PC-3 (cell line): ENCODE results near the gene UGT1A4. TPM values are rescaled to one million over a fixed set of nuclear protein-coding genes. Genes with fewer than 3 reads are reported as not detected.

ENCODE experiments used
- ATAC-seq: fragments of 200-7000 bp; cut with Tn5 transposase; 2 replicates; pipeline ENCODE4 v1.9.1; 2020; ENCODE audit warnings: mild to moderate bottlenecking, moderate library complexity
- BruUV-seq: library from RNA; stranded (reverse); fragments of 400-500 nt; replicated peaks from 2 replicates; lab custom pipeline; 2021; lab: Mats Ljungman, UMichigan
- CTCF ChIA-PET: fragments of 300-600 bp; sonication (Branson Sonifier 250); formaldehyde crosslinking; loops from one replicate; lab custom pipeline; 2022; ENCODE audit warnings: antibody characterized with exemption; lab: Charles Lee
- POLR2A ChIA-PET: fragments of 300-600 bp; sonication (Branson Sonifier 250); formaldehyde crosslinking; loops from one replicate; lab custom pipeline; 2022; ENCODE audit warnings: antibody characterized with exemption; ENCODE audit not compliant: unreplicated experiment; lab: Charles Lee
- DNase-seq: peaks from one replicate; pipeline ENCODE4 v3.0.0-alpha.2; 2015
- H2AFZ ChIP-seq: fragments of 300-600 bp; sonication (generic); 2 replicates; pipeline ENCODE4 v1.6.0; 2016; ENCODE audit warnings: antibody characterized with exemption, low read length
- H3F3A ChIP-seq: fragments of 300-600 bp; sonication (generic); one replicate; pipeline ENCODE4 v1.6.0; 2017; ENCODE audit warnings: antibody characterized with exemption, low read length, control low read depth, mild to moderate bottlenecking; ENCODE audit not compliant: unreplicated experiment
- H3K27ac ChIP-seq: fragments of 300-600 bp; sonication (generic); 2 replicates; pipeline ENCODE4 v1.5.1; 2016; ENCODE audit warnings: mild to moderate bottlenecking, low read length
- H3K27me3 ChIP-seq: fragments of 300-600 bp; sonication (generic); 2 replicates; pipeline ENCODE4 v1.6.1; 2016; ENCODE audit warnings: low read length, mixed read lengths
- H3K36me3 ChIP-seq: fragments of 300-600 bp; sonication (generic); 2 replicates; pipeline ENCODE4 v1.6.1; 2016; ENCODE audit warnings: low read depth, mixed run types, low read length, mixed read lengths
- H3K4me1 ChIP-seq: fragments of 300-600 bp; sonication (generic); 2 replicates; pipeline ENCODE4 v1.5.1; 2016; ENCODE audit warnings: low read length; ENCODE audit not compliant: insufficient read depth
- H3K4me2 ChIP-seq: fragments of 300-600 bp; sonication (generic); 2 replicates; pipeline ENCODE4 v1.6.0; 2016; ENCODE audit warnings: low read length
- H3K4me3 ChIP-seq: fragments of 300-600 bp; sonication (generic); 2 replicates; pipeline ENCODE4 v1.5.1; 2016; ENCODE audit warnings: mild to moderate bottlenecking, low read length, mixed read lengths
- H3K79me2 ChIP-seq: fragments of 300-600 bp; sonication (generic); 2 replicates; pipeline ENCODE4 v1.6.1; 2017; ENCODE audit warnings: low read length, mixed read lengths
- H3K9ac ChIP-seq: fragments of 300-600 bp; sonication (generic); 2 replicates; pipeline ENCODE4 v1.6.0; 2016; ENCODE audit warnings: mild to moderate bottlenecking, low read length
- H3K9me2 ChIP-seq: fragments of 300-600 bp; sonication (generic); replicated peaks from 2 replicates; pipeline ENCODE4 v1.6.1; 2016; ENCODE audit warnings: mixed run types, low read length, mixed read lengths
- H3K9me3 ChIP-seq: fragments of 300-600 bp; sonication (generic); 2 replicates; pipeline ENCODE4 v1.6.1; 2016; ENCODE audit warnings: low read length, mixed read lengths
- H4K20me1 ChIP-seq: fragments of 300-600 bp; sonication (generic); 2 replicates; pipeline ENCODE4 v1.6.1; 2016; ENCODE audit warnings: low read length, mixed read lengths
- CTCF ChIP-seq: fragments of 300-600 bp; sonication (generic); conservative IDR thresholded peaks from 2 replicates; pipeline ENCODE4 v1.5.1; 2017; ENCODE audit warnings: antibody characterized with exemption, low read depth, mild to moderate bottlenecking, low read length
- EZH2 ChIP-seq: fragments of 300-600 bp; sonication (generic); IDR thresholded peaks from one replicate; pipeline ENCODE4 v1.6.1; 2017; ENCODE audit warnings: antibody characterized with exemption, mild to moderate bottlenecking, low read length; ENCODE audit not compliant: unreplicated experiment
- EZH2phosphoT487 ChIP-seq: fragments of 300-600 bp; sonication (generic); IDR thresholded peaks from 2 replicates; pipeline ENCODE4 v1.6.1; 2018; ENCODE audit warnings: mild to moderate bottlenecking, antibody characterized with exemption, low read length, borderline replicate concordance
- intact Hi-C: fragments of 100-400 bp; cut with micrococcal nuclease; formaldehyde crosslinking; loops from 2 replicates; pipeline ENCODE4 v1.9.0; 2023
- total RNA-seq: library from RNA; depleted of rRNA; stranded (reverse); fragments of >200 nt; gene quantifications from 2 replicates; pipeline ENCODE4 v1.2.3, GENCODE V29; 2014

Gene UGT1A4
- total RNA-seq, 1 experiment from 2014 or later: not detected

- POLR2A ChIA-PET: no interaction called here
- Histone ChIP-seq H2AFZ (no peak overlapping the region), H3K4me3 (no peak overlapping the region), H3F3A (no peaks in the 10 kb centered on the region), H3K9ac (no peak overlapping the region), H3K9me2 (no peaks in the 10 kb centered on the region), H3K36me3 (no peaks in the 10 kb centered on the region), H3K79me2 (no peaks in the 10 kb centered on the region), H4K20me1 (no peaks in the 10 kb centered on the region), H3K9me3 (no peaks in the 10 kb centered on the region), H3K27ac (no peak overlapping the region), H3K4me1 (no peaks in the 10 kb centered on the region), H3K4me2 (no peak overlapping the region), H3K27me3 (no peaks in the 10 kb centered on the region)
- no TSS peak for BruUV-seq
- ATAC-seq: no peak
- TF ChIP-seq EZH2phosphoT487: no peak
- no peak for TF ChIP-seq EZH2
- TF ChIP-seq CTCF: no peak
- no peak for DNase-seq
- intact Hi-C loops: no loop called here
- CTCF ChIA-PET: no interaction called here
Observed at GRCh38 chr2:233820774-233821105, 102.2 kb downstream of the UGT1A4 start.

GRCh38 chr2:233821196-233821595, 102.7 kb downstream of the UGT1A4 start:
- Histone ChIP-seq H3K4me1 (no peaks in the 10 kb centered on the region), H3K9me2 (no peaks in the 10 kb centered on the region), H3F3A (no peaks in the 10 kb centered on the region), H3K9me3 (no peaks in the 10 kb centered on the region), H2AFZ (no peak overlapping the region), H4K20me1 (no peaks in the 10 kb centered on the region), H3K27me3 (no peaks in the 10 kb centered on the region), H3K27ac (no peak overlapping the region), H3K36me3 (no peaks in the 10 kb centered on the region), H3K4me2 (no peak overlapping the region), H3K9ac (no peak overlapping the region), H3K4me3 (no peak overlapping the region), H3K79me2 (no peaks in the 10 kb centered on the region)
- intact Hi-C loops: no loop called here
- ChIA-PET POLR2A (no interaction called here), CTCF (no interaction called here)
- TF ChIP-seq CTCF (no peak), EZH2phosphoT487 (no peak), EZH2 (no peak)
- no TSS peak for BruUV-seq
- no peak for DNase-seq
- no peak for ATAC-seq

- Histone ChIP-seq H3F3A (no peaks in the 10 kb centered on the region), H3K4me3 (no peak overlapping the region), H3K9me3 (no peaks in the 10 kb centered on the region), H3K4me2 (no peak overlapping the region), H3K27me3 (no peaks in the 10 kb centered on the region), H3K4me1 (no peaks in the 10 kb centered on the region), H3K9me2 (no peaks in the 10 kb centered on the region), H3K27ac (no peak overlapping the region), H3K36me3 (no peaks in the 10 kb centered on the region), H3K79me2 (no peaks in the 10 kb centered on the region), H4K20me1 (no peaks in the 10 kb centered on the region), H3K9ac (no peak overlapping the region), H2AFZ (no peak overlapping the region)
- POLR2A ChIA-PET: no interaction called here
- CTCF ChIA-PET: no interaction called here
- no peak for ATAC-seq
- DNase-seq: no peak
- no peak for TF ChIP-seq EZH2
- BruUV-seq: no TSS peak
- intact Hi-C loops: no loop called here
Observed at GRCh38 chr2:233821709-233822100, 103.2 kb downstream of the UGT1A4 start.
